ENCODE data around the gene CBX2. TPM values are rescaled to one million over a fixed set of nuclear protein-coding genes. Genes with fewer than 3 reads are reported as not detected.

The CBX2 gene
- total RNA-seq, 4 donors from 2014 or later: 4.6 to 12.9 (median 8.7) TPM

- DNase-seq: no peak
- H3K4me3 ChIP-seq: no peak overlapping the region
- H3K4me1 ChIP-seq: peaks cover 28 to 68% (median 35%) of the 10 kb centered on the region in 3 donors
- H3K27ac ChIP-seq: no peak overlapping the region
- intact Hi-C loops (cut with DNase I): no loop called here
- WGBS, 2 donors: 1 to 3% methylated on average over 5 to 6 of the region's 26 CpGs
- H3K27me3 ChIP-seq: peaks cover 25 to 90% (median 41%) of the 10 kb centered on the region in 4 donors
- TF ChIP-seq CTCF (IDR thresholded peaks at IDR 0.05): no peak
- no peak for TF ChIP-seq POLR2A (IDR thresholded peaks at IDR 0.05)
- H3K36me3 ChIP-seq: peaks cover 0 to 13% (median 0%) of the 10 kb centered on the region in 3 donors
- H3K9me3 ChIP-seq: no peaks in the 10 kb centered on the region
Measured at GRCh38 chr17:79791735-79792161, 13.8 kb downstream of the CBX2 start.

DNA sequence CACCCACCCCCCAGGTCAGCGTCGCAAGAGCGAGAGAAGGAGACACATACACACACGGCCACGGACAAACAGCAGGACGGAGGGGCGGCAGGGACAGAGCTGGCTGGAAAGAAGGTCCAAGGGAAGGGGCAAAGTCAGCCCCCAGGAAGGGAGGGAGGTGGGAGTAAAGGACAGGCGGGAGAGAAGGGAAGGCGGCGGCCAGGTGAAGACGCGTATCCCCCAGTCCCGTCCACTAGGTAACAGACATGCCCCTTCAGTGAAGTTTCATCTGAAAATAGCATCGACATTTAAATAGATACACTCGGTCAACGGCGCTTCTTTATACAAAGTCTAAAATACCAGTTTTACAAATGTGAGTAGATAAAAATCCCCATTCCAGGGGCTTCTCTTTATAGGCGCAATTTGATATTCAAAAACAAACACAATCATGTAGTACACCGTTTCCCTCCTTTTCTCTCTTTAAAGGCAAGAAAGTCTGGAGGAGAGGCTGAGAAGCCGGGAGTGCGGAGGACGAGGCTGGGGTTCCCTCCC, 14.5 kb downstream of the CBX2 start:
- no peak for DNase-seq
- 10 to 15% methylated on average over 22 of the region's 22 CpGs for WGBS, 2 donors
- intact Hi-C loops (cut with DNase I): no loop called here
- H3K36me3 ChIP-seq: peaks cover 0 to 13% (median 0%) of the 10 kb centered on the region in 3 donors
- H3K27ac ChIP-seq: no peak overlapping the region
- no peaks in the 10 kb centered on the region for H3K9me3 ChIP-seq
- peak overlapping the region in 3 of 4 donors; percentile 22 to 59 (median 39) for H3K4me3 ChIP-seq
- peaks cover 28 to 69% (median 35%) of the 10 kb centered on the region in 3 donors for H3K4me1 ChIP-seq
- TF ChIP-seq CTCF (IDR thresholded peaks at IDR 0.05): no peak
- no peak for TF ChIP-seq POLR2A (IDR thresholded peaks at IDR 0.05)
- peaks cover 25 to 85% (median 41%) of the 10 kb centered on the region in 4 donors for H3K27me3 ChIP-seq

- Histone ChIP-seq H3K27ac (peak overlapping the region in 3 of 4 donors; percentile 32 to 85 (median 66)), H3K4me1 (peaks cover 36 to 78% (median 41%) of the 10 kb centered on the region in 3 donors), H3K36me3 (peaks cover 0 to 13% (median 0%) of the 10 kb centered on the region in 3 donors), H3K27me3 (peaks cover 25 to 85% (median 47%) of the 10 kb centered on the region in 4 donors), H3K4me3 (peak overlapping the region; percentile 8 to 59 (median 30)), H3K9me3 (no peaks in the 10 kb centered on the region)
- DNase-seq: no peak
- intact Hi-C loops (cut with DNase I): no loop called here
- TF ChIP-seq POLR2A (IDR thresholded peaks at IDR 0.05) (no peak), CTCF (IDR thresholded peaks at IDR 0.05) (no peak)
- WGBS, 2 donors: 46 to 51% methylated on average over 23 to 32 of the region's 63 CpGs
Measured at GRCh38 chr17:79792984-79793923, 15.3 kb downstream of the CBX2 start.

DNA sequence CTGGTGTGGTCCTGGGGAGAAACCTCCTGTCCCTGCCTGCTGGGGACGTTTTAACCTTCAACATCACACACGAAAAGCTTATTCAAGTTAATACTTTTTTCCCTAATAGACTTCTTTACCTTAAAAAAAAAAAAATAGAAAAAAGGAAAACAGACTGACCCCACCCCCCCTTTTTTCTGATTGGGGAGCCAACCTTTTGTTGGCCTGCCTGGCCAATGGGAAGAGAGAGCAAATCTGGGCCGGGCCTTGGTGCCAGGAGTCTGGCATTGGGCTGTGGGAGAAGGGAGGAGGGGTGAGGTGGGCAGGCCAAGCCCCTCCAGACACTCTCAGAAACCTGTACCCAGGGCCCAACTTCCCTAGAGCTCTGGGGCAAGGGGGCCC, 16.0 kb downstream of the CBX2 start:
- Histone ChIP-seq H3K27me3 (peaks cover 29 to 85% (median 52%) of the 10 kb centered on the region in 4 donors), H3K4me1 (peaks cover 43 to 84% (median 48%) of the 10 kb centered on the region in 3 donors), H3K36me3 (peaks cover 0 to 13% (median 0%) of the 10 kb centered on the region in 3 donors), H3K27ac (peak overlapping the region in 3 of 4 donors; percentile 32 to 85 (median 66)), H3K9me3 (no peaks in the 10 kb centered on the region), H3K4me3 (peak overlapping the region in 1 of 4 donors; percentile 59)
- 61 to 83% methylated on average over 3 of the region's 3 CpGs for WGBS, 2 donors
- DNase-seq: no peak
- TF ChIP-seq POLR2A (IDR thresholded peaks at IDR 0.05): no peak
- no peak for TF ChIP-seq CTCF (IDR thresholded peaks at IDR 0.05)
- intact Hi-C loops (cut with DNase I): no loop called here
